ENCODE measurements around the gene MAPKAPK5.
"Not testable (repeated sequence)": the region's sequence is repeated elsewhere in the genome, so short reads cannot be mapped to it uniquely, and the experiment has no call there.

- not testable (repeated sequence) for TF ChIP-seq NFKBIZ (CRISPR knock-in tag; IDR thresholded peaks at IDR 0.05); ZFX (CRISPR knock-in tag; IDR thresholded peaks at IDR 0.05; ENCODE audit: low read depth); RAD51 (IDR thresholded peaks at IDR 0.05; ENCODE audit: borderline replicate concordance); TCF7L2 (IDR thresholded peaks at IDR 0.05; ENCODE audit: low read depth, low read length); RFX5 (IDR thresholded peaks at IDR 0.05; ENCODE audit: low read depth, low read length); POLR2A (IDR thresholded peaks at IDR 0.05; ENCODE audit: insufficient read depth in 1 of 2, low read depth in 2 of 2, low read length in 2 of 2); ETS1 (CRISPR knock-in tag; IDR thresholded peaks at IDR 0.05); KDM2A (CRISPR knock-in tag; IDR thresholded peaks at IDR 0.05; ENCODE audit: borderline replicate concordance, low read depth); CBX1 (IDR thresholded peaks at IDR 0.05; ENCODE audit: low read depth); MEIS1 (CRISPR knock-in tag; IDR thresholded peaks at IDR 0.05; ENCODE audit: borderline replicate concordance); CTCF (CRISPR knock-in tag; IDR thresholded peaks at IDR 0.05); EP300 (IDR thresholded peaks at IDR 0.05; ENCODE audit: low read depth in 2 of 2, low read length in 2 of 2); EP300 (CRISPR knock-in tag; IDR thresholded peaks at IDR 0.05; ENCODE audit: borderline replicate concordance); ZNF354B (CRISPR knock-in tag; IDR thresholded peaks at IDR 0.05); ATF1 (CRISPR knock-in tag; IDR thresholded peaks at IDR 0.05)
These were observed 6.4 kb upstream of the MAPKAPK5 start for GRCh38 chr12:111835531-111836181.

All from HepG2 (cell line).